Caco-2 (cell line): ENCODE results near the gene DSCAM. TPM values are rescaled to one million over a fixed set of nuclear protein-coding genes. Genes with fewer than 3 reads are reported as not detected.

Experiments used
- BruUV-seq: library from RNA; stranded (reverse); fragments of 400-500 nt; replicated peaks from 2 replicates; lab custom pipeline; 2021; lab: Mats Ljungman, UMichigan
- CTCF ChIA-PET: fragments of 300-600 bp; sonication (Branson Sonifier 250); formaldehyde crosslinking; loops from one replicate; lab custom pipeline; 2022; ENCODE audit warnings: antibody characterized with exemption; lab: Charles Lee
- POLR2A ChIA-PET: fragments of 300-600 bp; sonication (Branson Sonifier 250); formaldehyde crosslinking; loops from one replicate; lab custom pipeline; 2022; ENCODE audit warnings: antibody characterized with exemption; lab: Charles Lee
- DNase-seq, 2 experiments: peaks; one replicate each; pipeline versions ENCODE4 v3.0.0 to v3.0.0-alpha.2; 2020 to 2022
- H3K27me3 ChIP-seq: replicated peaks from 2 replicates; pipeline ENCODE4 v1.6.0; 2011; ENCODE audit warnings: low read length; ENCODE audit not compliant: control insufficient read depth, insufficient read depth
- H3K36me3 ChIP-seq: 2 replicates; pipeline ENCODE4 v1.5.1; 2011; ENCODE audit warnings: low read length; ENCODE audit not compliant: control insufficient read depth, insufficient read depth
- H3K4me1 ChIP-seq: fragments of 250-450 bp; sonication (Bioruptor Pico); 2 replicates; pipeline ENCODE4 v1.5.1; 2020; ENCODE audit warnings: mild to moderate bottlenecking
- H3K4me3 ChIP-seq: 2 replicates; pipeline ENCODE4 v1.5.1; 2011; ENCODE audit warnings: low read depth, mild to moderate bottlenecking, control low read depth, low read length
- H3K9me3 ChIP-seq: fragments of 250-450 bp; sonication (Bioruptor Pico); 2 replicates; pipeline ENCODE4 v1.5.1; 2020; ENCODE audit warnings: mild to moderate bottlenecking, moderate library complexity
- H3K27ac Mint-ChIP-seq: one replicate; pipeline ENCODE4 v1.8.0; 2022; ENCODE audit warnings: mixed read lengths; ENCODE audit not compliant: unreplicated experiment
- H3K27me3 Mint-ChIP-seq: one replicate; pipeline ENCODE4 v1.8.0; 2022; ENCODE audit warnings: mixed read lengths; ENCODE audit not compliant: insufficient read depth, unreplicated experiment
- H3K36me3 Mint-ChIP-seq: one replicate; pipeline ENCODE4 v1.8.0; 2022; ENCODE audit warnings: mild to moderate bottlenecking, mixed read lengths; ENCODE audit not compliant: insufficient read depth, unreplicated experiment
- H3K4me1 Mint-ChIP-seq: one replicate; pipeline ENCODE4 v1.8.0; 2022; ENCODE audit warnings: low read depth, mixed read lengths; ENCODE audit not compliant: unreplicated experiment
- H3K4me3 Mint-ChIP-seq: one replicate; pipeline ENCODE4 v1.8.0; 2022; ENCODE audit warnings: mild to moderate bottlenecking, moderate library complexity, mixed read lengths; ENCODE audit not compliant: unreplicated experiment
- H3K9me3 Mint-ChIP-seq: one replicate; pipeline ENCODE4 v1.8.0; 2022; ENCODE audit warnings: mixed read lengths; ENCODE audit not compliant: unreplicated experiment
- CTCF ChIP-seq, 2 experiments: fragments of 200-600 bp in 1 of 2; IDR thresholded peaks; 1 replicate in 1 of 2; 2 replicates in 1 of 2; pipeline versions ENCODE4 v1.5.1 to v1.8.0; 2011 to 2022; ENCODE audit warnings: antibody characterized with exemption in 1 of 2, control low read depth in 1 of 2, inconsistent platforms in 1 of 2, low read depth in 1 of 2, low read length in 1 of 2, mild to moderate bottlenecking in 1 of 2, moderate library complexity in 1 of 2; ENCODE audit not compliant: insufficient read depth in 1 of 2, severe bottlenecking in 1 of 2, unreplicated experiment in 1 of 2
- intact Hi-C: fragments of 100-400 bp; cut with micrococcal nuclease; formaldehyde crosslinking; loops from one replicate; pipeline ENCODE4 v1.10.0; 2022; ENCODE audit not compliant: unreplicated experiment
- total RNA-seq: library from RNA; stranded (reverse); gene quantifications from 2 replicates; pipeline ENCODE4 v1.2.3, GENCODE V29; 2022

Gene DSCAM
- total RNA-seq, 1 experiment from 2014 or later, result not detected

- H3K27me3 ChIP-seq, result no peaks in the 10 kb centered on the region
- no peak for TF ChIP-seq CTCF (IDR thresholded peaks at IDR 0.05; ENCODE audit: insufficient read depth in 1 of 2, low read depth in 1 of 2, low read length in 1 of 2, severe bottlenecking in 1 of 2, unreplicated experiment in 1 of 2)
- Mint-ChIP-seq H3K4me1 (no peaks in the 10 kb centered on the region), H3K27me3 (peaks cover 6% of the 10 kb centered on the region), H3K4me3 (no peak overlapping the region), H3K27ac (no peak overlapping the region), H3K9me3 (no peaks in the 10 kb centered on the region), H3K36me3 (no peaks in the 10 kb centered on the region)
- BruUV-seq, result no TSS peak
- ChIA-PET POLR2A (no interaction called here), CTCF (no interaction called here)
- H3K4me3 ChIP-seq, result no peak overlapping the region
- no peak for DNase-seq
- no peaks in the 10 kb centered on the region for H3K36me3 ChIP-seq
- H3K9me3 ChIP-seq, result no peaks in the 10 kb centered on the region; the same call in 1 of the 2 replicates
- intact Hi-C loops, result no loop called here
- H3K4me1 ChIP-seq, result no peaks in the 10 kb centered on the region
Measured at GRCh38 chr21:40696246-40696645, 150.7 kb downstream of the DSCAM start.

- BruUV-seq, result no TSS peak
- Mint-ChIP-seq H3K9me3 (no peaks in the 10 kb centered on the region), H3K4me3 (no peak overlapping the region), H3K36me3 (no peaks in the 10 kb centered on the region), H3K27ac (no peak overlapping the region), H3K4me1 (no peaks in the 10 kb centered on the region), H3K27me3 (peaks cover 13% of the 10 kb centered on the region)
- POLR2A ChIA-PET, result no interaction called here
- Histone ChIP-seq H3K36me3 (no peaks in the 10 kb centered on the region), H3K4me1 (no peaks in the 10 kb centered on the region), H3K4me3 (no peak overlapping the region), H3K27me3 (no peaks in the 10 kb centered on the region), H3K9me3 (no peaks in the 10 kb centered on the region)
- TF ChIP-seq CTCF (IDR thresholded peaks at IDR 0.05; ENCODE audit: insufficient read depth in 1 of 2, low read depth in 1 of 2, low read length in 1 of 2, severe bottlenecking in 1 of 2, unreplicated experiment in 1 of 2), result no peak
- CTCF ChIA-PET, result no interaction called here
- DNase-seq, result no peak
- intact Hi-C loops, result no loop called here
Measured at GRCh38 chr21:40689840-40690360, 157.1 kb downstream of the DSCAM start.

GRCh38 chr21:40689217-40689616 lies 157.7 kb downstream of the DSCAM start:
- no peak for TF ChIP-seq CTCF (IDR thresholded peaks at IDR 0.05; ENCODE audit: insufficient read depth in 1 of 2, low read depth in 1 of 2, low read length in 1 of 2, severe bottlenecking in 1 of 2, unreplicated experiment in 1 of 2)
- no peaks in the 10 kb centered on the region for H3K9me3 ChIP-seq
- no peaks in the 10 kb centered on the region for H3K27me3 ChIP-seq
- Mint-ChIP-seq H3K4me3 (no peak overlapping the region), H3K36me3 (no peaks in the 10 kb centered on the region), H3K27me3 (peaks cover 13% of the 10 kb centered on the region), H3K4me1 (no peaks in the 10 kb centered on the region), H3K9me3 (no peaks in the 10 kb centered on the region), H3K27ac (no peak overlapping the region)
- intact Hi-C loops, result no loop called here
- no peak overlapping the region for H3K4me3 ChIP-seq
- BruUV-seq, result no TSS peak
- H3K36me3 ChIP-seq, result no peaks in the 10 kb centered on the region
- ChIA-PET CTCF (no interaction called here), POLR2A (no interaction called here)
- no peak for DNase-seq
- H3K4me1 ChIP-seq, result no peaks in the 10 kb centered on the region
